ENCODE data around the gene LCE1A. TPM values are rescaled to one million over a fixed set of nuclear protein-coding genes. Genes with fewer than 3 reads are reported as not detected.

Gene LCE1A
- total and polyA plus RNA-seq, 12 donors = not detected

DNA sequence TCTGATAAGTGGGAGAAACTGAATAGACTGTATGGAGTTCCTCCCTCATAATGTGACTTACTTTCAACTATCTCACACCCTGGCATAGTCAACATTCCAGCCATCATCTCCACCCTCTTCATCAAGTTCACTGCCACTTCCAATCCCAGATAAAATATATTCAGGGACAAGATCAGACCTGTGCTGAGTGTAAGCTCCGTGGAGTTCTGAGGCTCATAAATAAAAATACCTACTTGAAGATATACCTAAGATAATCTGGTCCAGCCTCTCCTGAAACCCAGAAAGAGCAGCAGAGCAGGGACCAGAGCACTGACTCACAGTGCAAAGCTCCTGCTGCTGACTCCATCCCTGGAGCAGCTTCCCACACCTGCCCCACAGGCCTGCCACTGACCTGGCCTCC, 30.8 kb downstream of the LCE1A start:
- ATAC-seq = no peak
- 26 to 43% methylated on average over 1 of the region's 1 CpG for WGBS, 2 donors
- intact Hi-C loops (cut with DNase I) = no loop called here
- H3K4me3 ChIP-seq = no peak overlapping the region
- no peak for DNase-seq
- H3K27me3 ChIP-seq = peaks cover 0 to 7% (median 0%) of the 10 kb centered on the region in 7 donors
- no peak overlapping the region for H3K27ac ChIP-seq
- no peaks in the 10 kb centered on the region for H3K4me1 ChIP-seq
- H3K36me3 ChIP-seq = no peaks in the 10 kb centered on the region
- TF ChIP-seq, protein P1, sequence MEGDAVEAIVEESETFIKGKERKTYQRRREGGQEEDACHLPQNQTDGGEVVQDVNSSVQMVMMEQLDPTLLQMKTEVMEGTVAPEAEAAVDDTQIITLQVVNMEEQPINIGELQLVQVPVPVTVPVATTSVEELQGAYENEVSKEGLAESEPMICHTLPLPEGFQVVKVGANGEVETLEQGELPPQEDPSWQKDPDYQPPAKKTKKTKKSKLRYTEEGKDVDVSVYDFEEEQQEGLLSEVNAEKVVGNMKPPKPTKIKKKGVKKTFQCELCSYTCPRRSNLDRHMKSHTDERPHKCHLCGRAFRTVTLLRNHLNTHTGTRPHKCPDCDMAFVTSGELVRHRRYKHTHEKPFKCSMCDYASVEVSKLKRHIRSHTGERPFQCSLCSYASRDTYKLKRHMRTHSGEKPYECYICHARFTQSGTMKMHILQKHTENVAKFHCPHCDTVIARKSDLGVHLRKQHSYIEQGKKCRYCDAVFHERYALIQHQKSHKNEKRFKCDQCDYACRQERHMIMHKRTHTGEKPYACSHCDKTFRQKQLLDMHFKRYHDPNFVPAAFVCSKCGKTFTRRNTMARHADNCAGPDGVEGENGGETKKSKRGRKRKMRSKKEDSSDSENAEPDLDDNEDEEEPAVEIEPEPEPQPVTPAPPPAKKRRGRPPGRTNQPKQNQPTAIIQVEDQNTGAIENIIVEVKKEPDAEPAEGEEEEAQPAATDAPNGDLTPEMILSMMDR (IDR thresholded peaks at IDR 0.05) = no peak
- H3K9me3 ChIP-seq = no peaks in the 10 kb centered on the region

DNA sequence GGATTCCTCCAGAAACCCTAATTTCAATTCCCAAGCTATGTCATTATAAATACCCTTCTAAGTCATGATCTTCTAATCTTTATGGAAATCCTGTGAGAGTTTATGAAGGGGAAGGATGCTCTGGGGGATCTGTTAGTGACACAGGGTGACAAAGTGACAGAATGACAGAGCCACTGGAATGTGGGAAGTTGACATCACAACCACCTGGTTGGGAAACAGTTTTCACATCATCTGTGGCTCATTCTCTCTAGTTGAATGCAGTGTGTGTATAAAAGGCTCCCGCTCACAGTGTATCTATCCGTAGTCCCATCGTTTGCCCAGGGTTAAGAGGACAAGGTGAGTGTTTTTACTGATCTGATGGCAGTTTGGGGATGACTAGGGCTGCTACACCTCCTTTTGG, 32.4 kb downstream of the LCE1A start, which contains the start of gene LCE7A:
LCE7A (plus strand) TSS at position 301 of the 400 bp plus-strand sequence. CDS start 702 bp downstream, outside the sequence.
- intact Hi-C loops (cut with DNase I) = loop anchor here in 1 of 10 donors (10.0 kb wide), 1 partner anchor 365 kb away; no protein-coding TSS in a partner anchor
- WGBS, 2 donors = 79 to 88% methylated on average over 3 of the region's 3 CpGs
- Histone ChIP-seq H3K36me3 (no peaks in the 10 kb centered on the region), H3K4me3 (no peak within 1 kb of the TSS), H3K4me1 (no peaks in the 10 kb centered on the region), H3K27ac (no peak within 1 kb of the TSS), H3K9me3 (no peaks in the 10 kb centered on the region), H3K27me3 (peaks cover 0 to 7% (median 0%) of the 10 kb centered on the region in 7 donors)
- DNase-seq (no peak), ATAC-seq (no peak)
- TF ChIP-seq, protein P1 (IDR thresholded peaks at IDR 0.05) = no peak

DNA sequence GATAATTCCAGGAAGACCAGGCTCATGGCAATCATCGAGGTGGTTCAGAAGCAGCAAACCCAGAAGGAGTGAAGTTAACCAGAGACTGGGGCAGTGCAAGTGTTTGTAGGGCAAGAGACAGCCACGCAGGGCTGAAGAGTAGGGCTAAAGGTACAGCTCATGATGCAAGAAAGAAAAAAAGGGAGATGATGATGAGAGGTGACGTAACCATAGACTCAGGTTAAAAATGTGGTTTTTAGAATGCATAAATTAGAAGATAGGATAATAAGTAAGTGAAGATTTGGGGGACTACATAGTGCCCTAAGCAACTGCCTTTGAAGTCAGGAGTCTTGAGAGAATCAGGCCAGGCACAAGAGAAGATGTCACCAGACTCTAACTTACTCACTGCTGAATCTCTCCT, 32.9 kb downstream of the LCE1A start:
- TF ChIP-seq, protein P1 (IDR thresholded peaks at IDR 0.05) = no peak
- DNase-seq (no peak), ATAC-seq (no peak)
- no peaks in the 10 kb centered on the region for H3K36me3 ChIP-seq
- no peaks in the 10 kb centered on the region for H3K9me3 ChIP-seq
- H3K27me3 ChIP-seq = peaks cover 0 to 9% (median 0%) of the 10 kb centered on the region in 7 donors
- H3K4me3 ChIP-seq = no peak overlapping the region
- H3K4me1 ChIP-seq = no peaks in the 10 kb centered on the region
- WGBS, 2 donors = 69 to 76% methylated on average over 3 of the region's 3 CpGs
- no peak overlapping the region for H3K27ac ChIP-seq
- intact Hi-C loops (cut with DNase I) = loop anchor here in 1 of 10 donors (10.0 kb wide), 1 partner anchor 365 kb away; no protein-coding TSS in a partner anchor

- no peak for DNase-seq
- no peak for ATAC-seq
- 68 to 69% methylated on average over 4 of the region's 4 CpGs for WGBS, 2 donors
- TF ChIP-seq, protein P1 (IDR thresholded peaks at IDR 0.05) = no peak
- H3K36me3 ChIP-seq = no peaks in the 10 kb centered on the region
- peaks cover 0 to 19% (median 0%) of the 10 kb centered on the region in 7 donors for H3K27me3 ChIP-seq
- H3K27ac ChIP-seq = no peak overlapping the region
- H3K4me3 ChIP-seq = no peak overlapping the region
- intact Hi-C loops (cut with DNase I) = loop anchor here in 1 of 10 donors (10.0 kb wide), 1 partner anchor 363 kb away; no protein-coding TSS in a partner anchor
- H3K4me1 ChIP-seq = no peaks in the 10 kb centered on the region
- no peaks in the 10 kb centered on the region for H3K9me3 ChIP-seq
Measured at GRCh38 chr1:152861374-152861773, 34.1 kb downstream of the LCE1A start.

Data from heart right ventricle (tissue), 16 donors.